LNCAP (cell line): Measurements from ENCODE around the gene LCN15.

Source experiments
- CTCF ChIP-seq: fragments of 450-650 bp; IDR thresholded peaks from 2 replicates; pipeline ENCODE4 v1.5.1; 2017; ENCODE audit warnings: mild to moderate bottlenecking

The LCN15 gene

GRCh38 chr9:136804509-136805206 lies 40.3 kb upstream of the LCN15 start:
- no peak for TF ChIP-seq CTCF

- no peak for TF ChIP-seq CTCF
These were observed 39.5 kb upstream of the LCN15 start for GRCh38 chr9:136803551-136804508.

GRCh38 chr9:136802321-136802720 lies 38.0 kb upstream of the LCN15 start:
- TF ChIP-seq CTCF: no peak

GRCh38 chr9:136799854-136800657 lies 35.7 kb upstream of the LCN15 start:
- TF ChIP-seq CTCF: no peak

GRCh38 chr9:136799079-136799853 lies 34.9 kb upstream of the LCN15 start:
- TF ChIP-seq CTCF: no peak

GRCh38 chr9:136798708-136799078 lies 34.4 kb upstream of the LCN15 start:
- no peak for TF ChIP-seq CTCF
